Hematopoietic multipotent progenitor cell treated with erythropoietin and hydrocortisone succinate and interleukin-3 and kit ligand, for 15 days (in vitro differentiated cells): ENCODE measurements around the gene ZNF513.
"Not testable (repeated sequence)": the region's sequence is repeated elsewhere in the genome, so short reads cannot be mapped to it uniquely, and the experiment has no call there.

ENCODE experiments used
- DNase-seq: peaks from one replicate; pipeline ENCODE4 v3.0.0-alpha.2; 2015; ENCODE audit warnings: low spot score

The ZNF513 gene, protein sequence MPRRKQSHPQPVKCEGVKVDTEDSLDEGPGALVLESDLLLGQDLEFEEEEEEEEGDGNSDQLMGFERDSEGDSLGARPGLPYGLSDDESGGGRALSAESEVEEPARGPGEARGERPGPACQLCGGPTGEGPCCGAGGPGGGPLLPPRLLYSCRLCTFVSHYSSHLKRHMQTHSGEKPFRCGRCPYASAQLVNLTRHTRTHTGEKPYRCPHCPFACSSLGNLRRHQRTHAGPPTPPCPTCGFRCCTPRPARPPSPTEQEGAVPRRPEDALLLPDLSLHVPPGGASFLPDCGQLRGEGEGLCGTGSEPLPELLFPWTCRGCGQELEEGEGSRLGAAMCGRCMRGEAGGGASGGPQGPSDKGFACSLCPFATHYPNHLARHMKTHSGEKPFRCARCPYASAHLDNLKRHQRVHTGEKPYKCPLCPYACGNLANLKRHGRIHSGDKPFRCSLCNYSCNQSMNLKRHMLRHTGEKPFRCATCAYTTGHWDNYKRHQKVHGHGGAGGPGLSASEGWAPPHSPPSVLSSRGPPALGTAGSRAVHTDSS

DNA sequence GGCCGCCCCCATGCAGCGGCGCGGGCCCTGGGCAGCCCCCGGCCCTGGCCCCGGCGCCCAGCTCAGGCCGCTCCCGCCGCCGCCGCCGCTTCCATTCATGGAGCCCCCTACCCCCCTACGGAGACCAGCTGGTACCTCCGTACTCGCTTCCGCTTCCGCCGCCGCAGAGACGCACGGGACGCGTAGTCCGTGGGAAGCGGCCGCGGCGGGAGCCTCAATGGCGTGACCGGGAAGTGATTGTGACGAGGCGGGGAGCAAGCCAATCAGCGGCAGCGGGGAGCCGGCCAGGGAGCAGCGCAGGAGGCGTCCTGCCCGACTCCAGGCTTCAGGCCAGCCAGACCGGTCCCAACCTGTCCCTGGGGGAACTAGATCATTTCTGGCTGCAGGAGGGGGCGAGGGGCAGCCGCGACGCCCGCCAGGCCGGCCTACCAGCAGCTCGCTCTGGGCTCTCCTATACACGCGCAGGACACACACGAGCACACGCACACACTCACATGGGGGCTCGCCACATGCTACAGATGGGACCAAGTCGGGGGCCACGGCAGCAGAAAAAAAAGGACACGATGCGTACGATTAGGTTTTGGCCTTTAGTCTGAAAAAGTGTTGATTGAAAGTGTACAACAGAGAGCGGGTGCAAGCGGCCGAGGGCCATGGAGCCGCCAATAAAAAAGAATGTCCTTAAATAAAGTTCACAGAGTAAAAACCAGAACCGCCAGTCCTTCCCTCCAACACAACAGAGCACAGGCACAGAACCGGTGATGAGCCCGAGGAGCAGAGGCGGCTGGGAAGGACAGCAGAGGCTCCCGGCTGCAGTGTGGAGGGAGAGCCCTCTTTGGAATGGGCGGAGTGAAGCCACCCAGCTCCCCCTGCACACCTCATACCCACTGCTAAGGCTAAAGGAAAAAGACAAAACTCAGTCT lies at the start of gene ZNF513:
TSS of gene ZNF513 (minus strand) at position 109 of the 920 bp plus-strand sequence. CDS start 208 bp downstream, outside the sequence.
- DNase-seq = peak; percentile 84

DNA sequence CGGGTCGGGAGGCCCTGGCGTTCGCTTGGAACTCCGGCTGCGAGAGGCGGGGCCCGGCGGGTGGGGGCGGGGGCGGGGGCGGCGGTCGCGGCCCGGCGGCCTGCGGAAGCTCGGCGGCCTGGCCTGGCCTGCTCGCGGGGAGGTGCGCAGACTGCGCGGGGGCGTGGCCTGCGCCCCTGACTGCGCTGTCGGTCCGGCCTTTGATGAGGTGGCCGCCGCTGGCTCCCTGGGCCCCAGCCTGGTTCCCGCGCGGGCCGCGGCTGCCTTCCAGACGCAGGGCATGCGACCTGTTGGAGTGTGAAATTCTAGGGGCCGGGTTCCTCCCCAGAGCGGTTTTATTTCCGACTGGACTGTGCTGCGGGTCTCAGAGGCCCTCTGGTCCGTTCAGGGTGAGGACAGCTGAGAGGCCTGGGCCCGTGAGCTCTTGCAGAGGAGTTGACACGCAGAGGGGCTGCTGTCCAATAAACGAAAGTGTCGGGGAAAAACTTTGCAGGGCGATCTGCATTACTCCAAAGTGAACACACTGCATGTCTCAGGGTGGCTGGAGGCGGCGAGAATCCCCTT lies 48.5 kb upstream of the ZNF513 start:
- DNase-seq = peak; percentile 84

DNA sequence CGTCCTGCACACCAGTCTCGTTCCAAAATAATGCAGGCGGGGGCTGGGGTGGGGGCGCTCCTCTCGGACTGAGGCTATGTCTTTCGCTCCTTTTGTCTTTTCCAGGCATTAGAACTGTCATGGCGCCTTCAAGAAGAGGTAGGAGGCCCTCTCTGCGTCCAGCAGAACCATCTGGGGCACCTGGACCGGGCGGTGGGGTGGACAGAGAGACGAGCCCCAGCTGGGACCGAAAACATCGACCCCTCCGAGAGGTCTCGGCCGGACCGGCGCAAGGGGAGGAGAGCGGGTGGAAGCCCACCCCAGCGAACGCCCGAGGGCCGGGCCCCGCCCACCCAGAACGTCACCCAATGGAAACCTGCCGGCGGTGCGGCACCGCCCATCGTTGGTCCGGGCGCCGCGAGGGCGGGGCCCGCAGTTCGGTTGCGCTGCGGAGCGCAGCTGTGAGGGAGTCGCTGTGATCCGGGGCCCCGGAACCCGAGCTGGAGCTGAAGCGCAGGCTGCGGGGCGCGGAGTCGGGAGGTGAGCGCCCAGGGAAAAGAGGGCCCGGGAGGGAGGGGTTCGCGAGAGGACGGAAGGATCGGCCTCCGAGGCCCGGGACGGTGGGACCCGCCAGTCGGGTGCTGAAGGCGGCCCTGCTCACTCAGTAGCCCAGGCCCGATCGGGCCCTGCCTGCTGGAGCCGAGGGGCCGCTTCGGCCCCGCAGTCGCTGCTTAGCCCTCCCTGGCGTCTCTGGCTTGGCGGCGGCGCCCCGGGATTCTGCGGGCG lies 47.9 kb upstream of the ZNF513 start, which contains the start of gene NRBP1:
TSS of gene NRBP1 (plus strand) at position 419 of the 765 bp plus-strand sequence. CDS start 4,643 bp downstream, outside the sequence.
- DNase-seq = peak; percentile 95

DNA sequence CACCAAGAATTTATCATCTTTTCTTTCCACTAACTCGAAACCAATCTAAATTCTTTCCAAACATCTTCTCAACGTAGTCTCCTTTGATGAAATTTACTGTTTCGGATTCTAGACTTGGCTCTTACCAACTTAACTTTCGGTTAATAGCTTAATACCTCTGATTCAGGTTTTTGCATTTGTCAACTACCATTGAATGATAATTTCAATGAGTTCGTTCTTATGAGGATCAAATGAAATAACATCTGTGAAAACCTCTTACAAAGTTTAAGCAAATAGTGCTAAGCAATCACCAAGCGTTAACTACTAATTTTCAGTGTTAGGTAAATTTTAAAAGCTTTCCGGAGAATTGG lies 47.3 kb upstream of the ZNF513 start:
- no peak for DNase-seq

DNA sequence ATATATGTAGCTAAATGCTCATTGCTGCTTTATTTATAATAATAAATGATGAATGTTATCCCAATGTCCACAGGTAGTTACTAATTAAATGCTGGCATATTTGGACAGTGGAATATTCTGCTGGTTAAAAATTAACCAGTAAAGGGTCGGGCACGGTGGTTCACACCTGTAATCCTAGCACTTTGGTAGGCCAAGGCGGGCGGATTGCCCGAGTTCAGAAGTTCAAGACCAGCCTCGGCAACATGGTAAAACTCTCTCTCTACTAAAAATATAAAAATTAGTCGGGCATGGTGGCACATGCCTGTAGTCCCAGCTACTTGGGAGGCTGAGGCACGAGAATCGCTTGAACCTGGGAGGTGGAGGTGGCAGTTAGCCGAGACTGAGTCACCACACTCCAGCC lies 44.5 kb upstream of the ZNF513 start:
- not testable (repeated sequence) for DNase-seq

DNA sequence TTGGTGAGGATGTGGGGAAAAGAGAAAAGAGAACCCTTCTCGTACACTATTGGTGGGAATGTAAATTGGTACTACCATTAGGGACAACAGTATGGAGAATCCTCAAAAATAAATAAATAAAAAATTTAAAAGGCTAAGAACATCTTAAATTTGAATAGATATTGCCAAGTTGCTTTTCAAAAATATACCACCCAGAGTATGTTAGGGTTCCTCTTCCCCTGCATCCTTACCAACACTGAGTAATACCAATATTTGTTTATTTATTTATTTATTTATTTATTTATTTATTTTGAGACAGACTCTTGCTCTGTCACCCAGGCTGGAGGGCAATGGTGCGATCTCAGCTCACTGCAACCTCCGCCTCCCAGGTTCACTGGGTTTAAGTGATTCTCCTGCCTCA lies 42.4 kb upstream of the ZNF513 start:
- DNase-seq = no peak

DNA sequence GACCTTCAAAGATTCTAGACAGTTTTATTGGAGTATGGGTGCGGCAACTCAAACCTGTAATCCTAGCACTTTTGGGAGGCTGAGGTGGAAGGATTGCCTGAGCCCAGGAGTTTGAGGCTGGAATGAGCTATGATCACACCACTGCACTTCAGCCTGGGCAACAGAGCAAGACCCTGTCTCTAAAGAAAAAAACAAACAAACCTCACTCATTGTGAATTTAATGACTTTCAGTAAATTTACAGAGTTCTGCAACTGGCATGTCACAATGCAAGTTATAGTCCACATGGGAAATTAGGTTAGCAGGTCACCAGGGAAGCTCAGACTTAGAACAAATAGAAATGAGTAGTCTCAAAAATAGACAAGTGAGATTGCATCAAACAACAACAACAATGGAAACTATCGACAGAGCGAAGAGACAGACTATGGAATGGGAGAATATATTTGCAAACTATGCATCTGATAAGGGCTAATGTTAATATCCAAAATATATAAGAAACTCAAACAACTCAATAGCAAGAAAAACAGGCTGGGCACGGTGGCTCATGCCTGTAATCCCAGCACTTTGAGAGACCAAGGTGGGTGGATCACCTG lies 41.2 kb upstream of the ZNF513 start:
- DNase-seq = no peak

DNA sequence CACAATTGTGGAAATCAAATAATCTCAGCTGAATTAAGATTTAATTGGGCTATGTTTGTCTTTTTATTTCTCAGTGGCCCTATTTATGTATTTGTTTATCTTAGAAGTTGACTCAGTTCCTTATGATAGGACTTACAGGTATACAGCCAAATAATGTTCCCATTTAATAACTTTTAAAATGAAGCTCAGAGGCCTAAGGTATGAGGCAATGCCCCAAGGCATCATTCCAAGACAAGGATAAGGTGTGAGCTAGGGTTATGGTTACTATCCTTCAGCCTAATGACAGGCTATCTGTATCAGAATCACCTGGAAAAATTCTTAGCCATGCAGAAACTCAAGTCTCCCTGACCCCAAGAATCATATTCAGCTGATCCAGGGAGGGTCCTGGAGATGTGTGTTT lies 40.5 kb upstream of the ZNF513 start:
- DNase-seq = no peak

DNA sequence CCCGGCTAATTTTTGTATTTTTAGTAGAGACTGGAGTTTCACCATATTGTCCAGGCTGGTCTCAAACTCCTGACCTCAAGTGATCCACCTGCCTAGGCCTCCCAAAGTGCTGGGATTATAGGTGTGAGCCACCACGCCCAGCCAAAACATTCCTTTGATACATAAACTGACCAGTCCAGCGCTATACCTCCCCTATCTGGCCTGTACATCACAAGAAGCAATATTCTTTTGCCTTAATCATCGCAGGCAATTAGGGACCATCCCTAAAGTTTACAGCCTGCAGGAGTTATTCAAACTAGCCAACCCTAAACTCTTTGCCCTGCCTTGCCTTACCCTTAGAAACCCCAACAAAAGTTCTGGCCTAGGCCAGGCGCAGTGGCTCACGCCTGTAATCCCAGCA lies 35.6 kb upstream of the ZNF513 start:
- DNase-seq = no peak

DNA sequence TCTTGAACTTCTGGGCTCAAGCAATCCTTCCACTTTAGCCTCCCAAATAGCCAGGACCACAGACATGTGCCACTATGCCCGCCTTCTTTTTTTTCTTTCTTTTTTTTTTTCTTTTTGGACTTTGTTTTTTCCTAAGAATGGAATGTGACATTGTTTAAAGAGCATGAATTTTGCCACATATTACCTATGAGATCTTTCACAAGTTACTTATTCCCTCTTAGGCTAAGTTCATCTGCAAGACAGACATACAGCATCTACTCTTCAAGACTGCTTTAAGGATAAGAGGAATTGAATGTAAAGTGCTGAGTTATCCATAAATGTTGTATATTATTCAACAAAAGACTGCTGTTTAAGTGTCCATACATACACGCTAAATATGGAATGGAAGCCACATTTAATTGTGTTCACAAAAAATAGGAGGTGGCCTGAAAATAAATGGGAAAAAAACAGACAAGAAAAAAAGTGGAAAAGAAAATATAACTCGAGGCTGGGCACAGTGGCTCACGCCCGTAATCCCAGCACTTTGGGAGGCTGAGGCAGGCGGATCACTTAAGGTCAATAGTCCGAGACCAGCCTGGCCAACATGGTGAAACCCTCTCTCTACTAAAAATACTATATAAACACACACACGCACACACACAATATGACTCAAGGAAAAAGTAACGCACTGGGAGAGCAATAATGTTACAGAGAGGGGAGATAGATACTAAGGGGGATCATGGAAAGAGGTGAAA lies 32.1 kb upstream of the ZNF513 start:
- no peak for DNase-seq

DNA sequence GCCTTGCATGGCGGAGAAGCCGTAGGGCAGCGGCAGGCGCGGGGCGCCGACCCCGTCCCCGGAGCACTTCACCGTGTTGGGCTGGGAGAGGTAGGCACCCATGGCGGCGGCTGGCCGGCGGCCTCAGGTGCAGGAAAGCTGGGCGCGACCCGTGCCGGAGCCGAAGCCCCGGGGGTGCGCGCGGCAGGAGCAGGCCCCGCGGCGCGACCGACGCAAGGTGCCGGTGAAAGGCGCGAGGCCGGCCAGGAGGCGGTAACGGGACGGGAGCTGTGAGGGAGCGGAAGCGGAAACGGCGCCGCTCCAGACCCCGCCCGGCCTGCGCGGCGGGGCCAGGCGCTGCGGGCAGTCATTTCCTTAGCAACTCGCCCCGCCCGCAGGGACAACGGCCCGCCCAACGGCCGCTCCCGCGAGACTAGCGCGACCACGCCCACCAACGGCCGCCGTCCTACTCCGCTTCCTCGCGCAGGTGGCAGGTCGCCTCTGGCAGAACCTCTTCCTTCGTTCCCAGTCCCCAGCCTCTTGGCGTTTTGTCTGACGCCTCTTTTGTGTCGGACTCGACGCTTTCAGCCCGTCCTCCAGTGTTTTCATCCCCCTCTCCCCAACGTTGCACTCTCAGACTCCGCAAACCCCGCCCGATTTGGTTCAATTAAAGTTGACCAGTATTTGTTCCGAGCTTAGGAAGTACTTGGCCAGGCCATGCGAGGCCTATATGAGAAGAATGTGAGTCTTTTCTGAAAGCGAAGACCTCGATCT lies 29.0 kb upstream of the ZNF513 start, which contains the start of gene PPM1G:
TSS of gene PPM1G (minus strand) at position 271 of the 753 bp plus-strand sequence. CDS start at position 102, 169 bp downstream.
- peak; percentile 96 for DNase-seq

DNA sequence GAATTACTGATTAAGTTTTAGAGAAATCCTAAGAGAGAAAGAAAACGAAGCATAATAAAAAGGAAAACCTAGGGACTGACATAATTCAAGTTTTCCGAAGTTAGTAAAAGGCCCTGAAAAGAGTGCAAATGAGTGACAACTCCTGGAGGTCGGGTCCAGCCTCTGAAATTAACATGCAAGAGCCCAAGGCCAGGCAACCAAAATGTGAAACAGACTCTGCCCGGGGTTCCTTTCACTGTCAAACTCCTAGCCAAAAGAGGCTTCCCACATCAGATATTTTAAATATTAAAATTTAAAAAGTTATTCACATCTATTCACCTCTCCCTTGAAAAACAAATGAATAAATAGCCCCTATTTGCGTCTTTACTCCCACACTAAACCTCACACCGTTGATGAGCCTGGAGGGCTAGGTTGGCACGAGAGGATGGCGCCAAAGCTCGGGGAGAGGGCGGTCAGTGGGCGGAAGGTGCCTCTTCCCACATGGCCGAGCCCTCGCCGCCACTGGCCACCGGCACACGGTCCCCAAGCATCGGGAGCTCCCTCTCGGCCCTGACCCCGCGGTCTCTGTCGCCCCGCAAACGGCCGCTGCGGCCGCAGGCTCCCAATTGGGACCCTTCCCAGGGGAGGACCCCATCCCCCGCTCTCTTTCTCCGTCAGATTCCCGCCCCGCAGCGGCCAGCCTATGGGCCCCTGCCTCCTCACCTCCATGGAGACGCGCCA lies 28.2 kb upstream of the ZNF513 start:
- DNase-seq = peak; percentile 31

DNA sequence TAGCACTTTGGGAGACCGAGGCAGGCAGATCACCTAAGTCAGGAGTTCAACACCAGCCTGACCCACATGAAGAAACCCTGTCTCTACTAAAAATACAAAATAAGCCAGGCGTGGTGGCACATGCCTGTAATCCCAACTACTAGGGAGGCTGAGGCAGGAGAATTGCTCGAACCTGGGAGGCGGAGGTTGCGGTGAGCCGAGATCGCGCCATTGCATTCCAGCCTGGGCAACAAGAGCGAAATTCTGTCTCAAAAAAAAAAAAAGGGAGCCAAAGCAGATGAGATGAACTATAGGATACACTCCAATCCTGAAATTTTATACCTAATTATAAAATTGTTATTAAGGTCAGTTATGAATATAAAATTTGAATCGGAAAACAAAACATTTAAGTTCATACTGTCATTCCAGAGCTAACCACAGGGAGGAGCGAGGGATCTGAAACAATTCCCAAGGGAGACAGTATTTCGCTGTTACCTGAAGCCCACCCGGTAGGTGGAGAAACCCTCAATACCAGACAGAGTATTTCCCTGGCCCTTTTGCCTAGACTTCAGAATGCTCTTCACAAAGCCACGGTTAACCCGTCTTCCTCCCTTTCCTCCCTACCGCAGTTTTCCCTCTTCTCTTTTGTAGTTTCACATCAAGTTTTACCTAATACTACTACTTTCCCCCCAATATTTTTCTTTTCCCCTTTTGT lies 27.4 kb upstream of the ZNF513 start:
- DNase-seq = peak; percentile 58

DNA sequence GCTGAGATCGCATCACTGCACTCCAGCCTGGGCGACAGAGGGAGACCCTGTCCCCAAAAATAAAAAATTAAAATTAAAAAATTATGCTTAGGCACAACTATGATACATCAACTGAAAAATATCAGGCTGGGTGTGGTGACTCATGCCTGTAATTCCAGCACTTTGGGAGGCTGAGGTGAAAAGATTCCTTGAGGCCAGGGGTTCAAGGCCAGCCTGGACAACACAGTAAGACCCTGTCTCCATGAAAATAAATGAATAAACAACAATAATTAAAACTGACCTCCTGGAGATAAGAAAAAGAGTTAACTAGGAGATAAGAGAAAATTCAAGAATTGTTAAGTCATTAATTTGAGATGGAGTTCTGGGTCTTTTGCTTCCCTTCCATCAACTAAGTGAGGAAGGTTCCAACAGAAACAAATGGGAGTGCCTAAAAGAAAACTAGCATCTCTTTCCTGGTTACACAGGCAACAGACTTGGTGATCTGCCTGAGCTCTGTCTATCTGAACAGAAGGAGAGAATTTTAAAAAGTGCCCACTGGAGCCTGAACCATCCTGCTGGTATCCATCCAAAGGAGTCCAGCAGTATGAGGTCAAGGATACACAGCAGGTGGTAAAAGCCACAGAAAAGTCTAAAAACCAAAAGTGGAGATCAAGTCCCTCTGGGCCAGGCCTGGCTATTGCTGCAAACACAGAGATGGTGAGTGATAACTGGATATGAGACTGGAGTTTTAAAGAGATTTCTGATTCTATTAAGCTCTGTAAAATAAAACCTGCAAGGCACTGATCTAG lies 20.0 kb upstream of the ZNF513 start:
- DNase-seq = no peak

DNA sequence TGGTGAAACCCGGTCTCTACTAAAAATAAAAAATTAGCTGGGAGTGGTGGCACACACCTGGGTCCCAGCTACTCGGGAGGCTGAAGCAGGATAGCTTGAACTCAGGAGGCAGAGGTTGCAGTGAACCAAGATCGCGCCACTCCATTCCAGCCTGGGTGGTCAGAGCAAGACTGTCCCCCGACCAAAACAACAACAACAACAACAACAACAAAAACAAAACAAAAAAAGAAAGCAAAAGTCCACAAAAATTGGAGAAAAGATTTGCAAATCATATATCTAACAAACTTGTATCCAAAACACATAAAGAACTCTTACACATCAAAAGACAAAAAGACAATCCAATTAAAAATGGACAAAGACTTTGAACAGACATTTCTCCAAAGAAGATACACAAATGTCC lies 18.4 kb upstream of the ZNF513 start:
- DNase-seq = no peak

DNA sequence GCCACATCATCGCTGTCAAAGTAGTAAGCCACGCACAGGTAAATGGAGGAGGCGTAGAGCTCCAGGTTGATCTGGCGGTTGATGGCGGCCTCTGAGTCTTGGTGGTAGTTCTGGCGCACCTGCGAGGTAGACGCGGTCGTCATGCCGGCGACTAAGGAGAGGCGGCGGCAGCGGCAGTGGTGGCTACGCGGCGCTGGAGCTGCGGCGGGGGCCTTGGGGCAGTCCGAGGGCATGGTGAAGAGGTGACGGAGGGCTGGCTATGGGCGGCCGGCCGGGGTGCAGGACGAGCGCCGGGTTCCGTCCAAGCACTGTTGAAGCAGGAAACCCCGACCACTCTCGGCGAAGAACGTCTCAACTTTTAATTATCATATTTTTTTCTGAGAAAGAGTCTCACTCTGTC lies 12.7 kb upstream of the ZNF513 start:
- no peak for DNase-seq
